NCI-H226 (cell line): Measurements from ENCODE around the gene ABL2.
"Not testable (repeated sequence)": the region's sequence is repeated elsewhere in the genome, so short reads cannot be mapped to it uniquely, and the experiment has no call there.

Experiments
- DNase-seq: peaks from one replicate; pipeline ENCODE4 v3.0.0-alpha.2; 2015

The ABL2 gene

DNA sequence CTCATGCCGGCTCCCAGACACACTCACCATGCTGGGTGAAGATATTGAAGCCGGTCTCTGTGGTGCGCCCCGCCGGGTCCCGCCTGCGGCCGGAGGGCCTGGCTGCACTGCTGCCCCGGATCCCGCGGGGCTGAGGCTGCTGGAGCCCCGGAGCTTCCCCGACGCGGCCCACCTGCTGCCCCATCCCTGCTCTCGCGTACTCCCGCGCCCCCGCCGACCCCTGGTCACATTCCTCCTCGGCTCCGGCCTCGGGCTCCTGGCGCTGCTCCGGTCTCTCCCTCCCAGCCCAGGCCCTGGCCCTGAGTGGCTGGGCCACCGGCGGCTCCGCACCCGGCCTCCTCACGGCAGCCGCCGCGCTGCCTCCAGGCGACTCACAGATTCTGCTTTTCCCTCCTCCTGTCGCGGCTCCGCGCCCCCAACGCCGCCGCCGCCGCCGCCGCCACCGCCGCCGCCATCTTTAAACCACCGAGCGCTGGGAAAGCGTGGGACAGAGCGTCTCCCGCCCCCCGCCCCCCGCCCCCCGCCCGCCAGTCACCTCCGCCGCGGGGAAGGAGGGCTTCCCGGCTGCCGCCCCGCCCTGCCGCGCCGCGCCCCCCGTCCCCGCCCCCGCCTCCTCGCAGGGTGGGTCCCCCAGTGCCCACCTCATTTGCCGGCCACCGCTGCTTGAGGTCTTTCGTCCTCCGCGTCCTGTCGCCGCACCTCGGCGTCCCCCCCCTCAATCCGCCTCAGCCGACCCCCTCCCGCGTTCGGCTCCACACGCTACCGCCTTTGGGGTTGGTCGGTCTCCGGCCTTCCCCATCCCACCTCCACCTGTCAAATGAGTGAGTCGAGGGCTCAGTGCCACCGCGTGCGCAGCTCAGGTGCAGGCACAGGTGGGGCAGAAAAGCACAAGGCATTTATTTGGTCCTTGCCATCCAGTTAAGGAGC is at the start of gene ABL2:
ABL2 (minus strand) TSS at position 464 of the 927 bp plus-strand sequence; CDS start at position 184, 280 bp downstream.
- DNase-seq, result no peak

DNA sequence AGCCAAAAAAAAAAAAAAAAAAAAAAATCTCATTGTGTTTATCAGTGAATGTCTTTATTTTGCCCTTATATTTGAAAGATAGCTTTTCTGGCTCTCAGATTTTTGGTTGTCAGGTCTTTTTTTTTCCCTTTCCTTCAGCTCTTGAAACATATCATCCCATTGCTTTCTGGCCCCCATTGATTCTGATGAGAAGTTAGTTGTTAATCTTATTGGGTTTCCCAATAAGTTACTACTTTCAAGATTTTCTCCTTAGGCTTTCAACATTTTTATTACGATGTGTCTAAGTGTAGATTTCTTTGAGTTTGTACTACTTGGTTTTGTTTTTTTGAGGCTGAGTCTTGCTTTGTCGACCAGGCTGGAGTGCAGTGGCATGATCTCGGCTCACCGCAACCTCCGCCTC is 49.4 kb upstream of the ABL2 start:
- no peak for DNase-seq

DNA sequence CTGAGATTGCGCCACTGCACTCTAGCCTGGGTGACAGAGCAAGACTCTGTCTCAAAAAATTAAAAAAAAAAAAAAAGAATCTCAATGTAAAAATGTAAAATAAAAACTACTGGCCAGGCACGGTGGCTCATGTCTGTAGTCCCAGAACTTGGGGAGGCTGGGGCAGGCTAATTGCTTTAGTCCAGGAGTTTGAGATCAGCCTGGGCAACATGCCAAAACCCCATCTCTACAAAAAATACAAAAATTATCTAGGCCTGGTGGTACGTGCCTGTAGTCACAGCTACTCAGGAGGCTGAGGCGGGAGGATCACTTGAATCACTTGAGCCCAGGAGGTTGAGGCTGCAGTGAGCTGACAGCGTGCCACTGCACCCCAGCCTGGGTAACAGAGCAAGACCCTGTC is 44.9 kb upstream of the ABL2 start:
- DNase-seq, result not testable (repeated sequence)

DNA sequence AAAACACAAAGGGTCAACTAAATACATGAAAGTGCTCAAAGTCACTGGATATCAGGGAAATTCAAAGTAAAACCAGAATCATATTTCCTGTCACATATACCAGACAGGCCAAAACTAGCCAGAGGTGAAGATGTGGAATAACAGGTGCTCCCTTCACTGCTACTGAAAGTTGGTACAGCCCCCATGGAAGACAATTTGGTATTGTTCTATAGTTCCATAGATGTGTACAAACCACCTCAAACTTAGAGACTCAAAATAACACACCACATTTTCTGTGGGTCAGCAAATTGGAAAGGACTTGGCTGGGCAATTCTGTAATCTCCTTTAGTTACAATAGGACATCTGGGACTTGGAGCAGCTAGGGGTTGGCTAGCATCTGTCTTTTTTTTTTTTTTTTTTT is 39.6 kb upstream of the ABL2 start:
- DNase-seq, result no peak

DNA sequence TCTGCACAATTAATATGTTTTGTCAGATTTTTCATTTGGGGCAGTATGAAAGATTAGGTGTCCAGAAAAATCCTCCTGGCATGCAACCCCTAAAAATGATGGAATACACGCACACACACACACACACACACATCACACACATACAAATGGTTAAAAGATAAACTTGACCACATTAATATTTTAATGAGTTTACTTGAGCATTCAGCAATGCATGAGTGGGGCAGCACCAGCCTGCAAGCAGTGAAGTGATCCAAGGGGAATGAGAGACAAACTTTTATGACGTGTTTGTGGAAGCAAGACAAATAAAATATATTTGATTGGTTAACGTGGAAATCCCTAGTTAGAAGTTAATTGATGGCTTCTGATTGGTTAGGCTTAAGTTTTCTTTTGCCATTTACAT is 35.0 kb upstream of the ABL2 start:
- DNase-seq, result peak; percentile 32

DNA sequence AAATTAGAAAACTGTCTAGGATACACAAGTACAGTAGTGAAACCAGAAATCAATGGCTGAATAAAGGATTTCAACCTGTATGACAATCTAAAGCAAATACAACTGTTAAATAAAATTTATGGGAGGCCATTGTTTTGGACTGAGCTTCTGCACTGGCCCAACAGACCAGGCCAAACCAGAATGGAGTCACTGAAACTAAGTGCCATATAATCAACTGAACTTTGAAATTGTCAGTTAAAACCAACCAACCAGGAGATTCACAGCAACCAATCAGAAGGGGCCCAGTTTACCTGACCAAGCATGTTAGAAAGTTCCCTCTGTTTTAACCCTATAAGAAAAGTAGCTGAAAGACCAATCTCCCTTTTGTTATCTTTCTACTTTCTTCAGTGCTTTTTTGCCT is 33.6 kb upstream of the ABL2 start:
- DNase-seq, result no peak

DNA sequence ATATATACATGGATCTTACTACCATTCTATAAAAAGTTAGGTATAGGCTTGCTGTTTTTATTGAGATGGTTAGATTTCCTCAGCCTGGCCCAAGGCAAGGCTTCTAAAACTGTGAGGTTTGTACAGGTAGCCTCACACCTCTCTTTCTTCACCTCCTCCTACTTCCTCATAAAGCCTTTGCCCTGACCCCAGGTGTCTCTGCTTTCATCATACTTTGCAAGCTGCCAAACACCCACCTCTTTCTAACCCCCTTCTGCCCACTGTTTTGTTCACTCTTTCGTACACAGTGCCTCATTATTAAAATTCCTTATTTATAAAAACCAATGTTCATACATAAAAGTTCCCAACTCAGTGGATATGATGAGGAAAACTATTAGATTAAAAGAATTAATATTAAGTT is 32.7 kb upstream of the ABL2 start:
- no peak for DNase-seq

DNA sequence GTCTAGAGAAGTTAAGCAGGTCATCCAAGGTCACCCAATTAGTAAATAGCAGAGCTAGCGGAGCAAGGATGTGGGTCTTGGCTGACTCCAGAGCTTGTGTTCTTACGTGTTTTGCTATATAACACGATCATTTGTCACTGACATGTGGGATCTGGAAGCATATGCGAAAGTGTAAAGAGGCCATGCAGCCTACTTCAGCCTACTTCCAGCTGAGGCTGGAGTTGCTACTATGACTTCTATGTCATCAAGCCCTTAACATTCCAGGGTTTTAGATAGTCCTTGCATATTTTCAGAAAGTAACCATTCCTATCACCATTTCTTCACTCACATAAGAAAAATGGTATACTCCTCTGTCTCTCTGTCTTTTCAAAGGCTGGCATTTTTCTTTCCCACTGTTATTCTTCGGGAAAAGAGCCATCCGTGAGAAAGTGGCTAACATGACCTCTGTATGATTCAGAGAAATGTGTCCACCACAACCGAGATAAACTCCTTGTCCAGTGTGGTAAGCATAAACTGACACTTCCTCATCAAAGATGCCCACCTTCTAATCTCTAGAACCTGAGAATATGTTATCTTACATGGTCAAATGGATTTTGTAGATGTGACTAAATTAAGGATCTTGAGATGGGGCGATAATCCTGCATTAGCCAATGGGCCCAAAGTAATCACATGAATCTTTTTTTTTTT is 24.0 kb upstream of the ABL2 start:
- DNase-seq, result peak; percentile 66

DNA sequence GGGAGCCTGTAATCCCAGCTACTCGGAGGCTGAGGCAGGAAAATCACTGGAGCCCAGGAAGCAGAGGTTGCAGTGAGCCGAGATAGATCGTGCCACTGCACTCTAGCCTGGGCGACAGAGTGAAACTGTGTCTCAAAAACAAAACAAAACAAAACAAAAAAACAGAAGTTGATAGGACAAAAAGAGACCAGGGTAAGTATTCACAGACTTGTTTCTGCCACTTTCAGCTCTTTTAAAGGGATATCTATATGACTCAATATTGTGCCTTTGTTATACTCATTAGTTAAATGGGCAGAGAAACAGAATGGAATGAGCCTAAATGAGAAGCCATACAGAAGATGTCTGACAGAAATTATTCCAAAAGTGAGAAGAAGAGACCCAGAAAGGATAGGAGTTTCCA is 23.1 kb upstream of the ABL2 start:
- DNase-seq, result no peak

DNA sequence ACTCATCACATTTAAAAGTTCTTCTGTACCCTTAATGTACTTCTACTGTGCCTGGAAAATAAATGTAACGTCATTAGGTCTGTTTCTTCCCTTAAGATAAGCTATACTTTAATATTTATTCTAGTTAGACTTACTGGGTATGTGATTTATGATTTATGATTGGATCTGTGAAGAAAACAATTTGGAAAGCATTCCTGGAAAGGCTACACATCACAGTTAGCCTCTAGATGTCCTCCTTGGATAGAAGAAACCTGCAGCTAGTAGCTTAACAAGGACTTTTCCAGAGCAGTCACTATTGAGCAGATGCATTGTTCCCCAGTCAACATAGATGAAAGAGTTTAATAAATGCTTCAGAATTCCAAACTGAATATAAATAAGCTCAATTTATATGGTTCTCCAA is 22.2 kb upstream of the ABL2 start:
- DNase-seq, result peak; percentile 17

DNA sequence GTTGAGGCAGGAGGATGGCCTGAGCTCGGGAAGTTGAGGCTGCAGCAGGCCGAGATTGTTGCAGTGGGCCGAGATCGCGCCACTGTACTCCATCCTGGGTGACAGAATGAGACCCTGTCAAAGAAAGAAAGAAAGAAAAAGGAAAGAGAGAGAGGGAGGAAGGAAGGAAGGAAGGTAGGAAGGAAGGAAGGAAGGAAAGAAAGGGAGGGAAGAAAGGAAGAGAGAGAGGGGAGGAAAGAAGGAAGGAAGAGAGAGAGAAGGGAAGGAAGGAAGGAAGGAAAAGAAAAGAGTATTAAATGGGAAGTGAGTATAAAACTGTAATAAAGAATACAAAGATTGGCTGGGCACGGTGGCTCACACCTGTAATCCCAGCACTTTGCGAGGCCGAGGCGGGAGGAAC is 18.4 kb upstream of the ABL2 start:
- DNase-seq, result no peak

DNA sequence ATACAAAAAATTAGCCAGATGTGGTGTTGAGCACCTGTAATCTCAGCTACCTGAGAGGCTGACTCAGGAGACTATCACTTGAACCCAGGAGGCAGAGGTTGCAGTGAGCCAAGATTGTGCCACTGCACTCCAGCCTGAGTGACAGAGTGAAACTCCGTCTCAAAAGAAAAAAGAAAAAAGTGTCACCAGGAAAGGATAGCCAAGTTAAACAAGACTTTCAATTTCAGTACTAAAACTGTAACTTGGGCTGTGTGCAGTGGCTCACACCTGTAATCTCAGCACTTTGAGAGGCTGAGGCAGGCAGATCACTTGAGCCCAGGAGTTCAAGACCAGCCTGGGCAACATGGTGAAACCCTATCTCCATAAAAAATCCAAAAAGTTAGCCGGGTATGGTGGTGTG is 15.9 kb upstream of the ABL2 start:
- DNase-seq, result not testable (repeated sequence)

DNA sequence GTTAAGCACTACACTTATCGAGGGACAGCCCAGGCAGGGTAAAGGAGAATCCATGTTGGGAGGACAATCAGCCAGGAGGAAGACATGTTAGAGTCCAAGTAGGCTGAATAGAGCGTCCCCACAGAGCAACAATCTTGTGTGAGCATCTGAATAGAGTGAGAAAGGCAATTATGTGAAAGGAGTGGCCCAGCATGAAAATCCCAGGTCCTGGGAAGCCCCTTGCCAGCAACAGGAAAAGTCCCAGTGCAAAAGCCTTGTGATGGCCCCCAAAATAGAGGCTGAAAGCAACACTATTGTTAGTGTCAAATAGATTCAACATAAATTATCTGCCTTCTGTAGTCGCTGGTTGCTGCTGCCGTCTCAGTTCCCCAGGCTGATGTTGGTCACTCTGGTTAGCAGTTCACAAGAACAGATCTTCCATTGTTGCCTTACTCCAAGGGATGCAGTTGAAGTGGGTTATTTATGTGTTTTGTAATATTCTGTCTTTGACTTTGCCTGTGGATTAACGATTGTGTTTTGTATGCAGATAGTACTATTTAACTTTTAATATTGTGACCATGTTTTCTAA is 12.1 kb upstream of the ABL2 start:
- DNase-seq, result no peak

DNA sequence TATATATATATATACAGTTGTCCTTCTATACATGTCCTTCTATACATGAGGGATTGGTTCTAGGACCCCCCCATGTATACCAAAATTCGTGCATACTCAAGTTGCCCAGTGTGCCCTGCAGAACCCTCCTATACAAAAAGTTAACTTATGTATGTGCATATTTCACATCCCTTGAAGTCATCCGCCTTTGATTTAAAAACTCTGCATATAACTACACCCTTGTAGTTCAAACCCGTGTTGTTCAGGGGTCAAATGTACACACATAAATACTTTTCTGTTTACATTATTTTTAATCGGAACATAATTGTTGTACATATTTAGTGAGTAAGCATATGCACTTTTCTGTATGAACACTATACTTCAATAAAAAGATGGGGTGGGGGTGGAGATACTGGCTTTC is 7.7 kb upstream of the ABL2 start:
- DNase-seq, result no peak

DNA sequence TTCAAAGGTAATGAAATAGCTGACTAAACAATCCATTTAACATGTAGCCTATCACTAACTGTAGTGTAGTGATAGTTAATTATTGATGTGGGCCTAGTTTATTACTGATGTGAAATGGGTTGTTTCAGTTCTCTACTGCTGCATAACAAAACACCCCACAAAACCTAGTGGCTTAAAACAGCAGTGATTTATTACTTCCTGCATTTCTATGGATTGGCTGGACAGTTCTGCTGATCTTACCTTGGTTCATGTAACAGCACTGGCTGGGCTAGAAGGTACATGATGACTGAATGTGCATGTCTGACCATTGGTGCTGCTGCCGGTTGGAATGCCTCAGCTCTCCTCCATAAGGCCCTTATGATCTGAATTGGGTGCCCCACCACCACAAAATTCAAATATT is 5.4 kb upstream of the ABL2 start:
- DNase-seq, result no peak

DNA sequence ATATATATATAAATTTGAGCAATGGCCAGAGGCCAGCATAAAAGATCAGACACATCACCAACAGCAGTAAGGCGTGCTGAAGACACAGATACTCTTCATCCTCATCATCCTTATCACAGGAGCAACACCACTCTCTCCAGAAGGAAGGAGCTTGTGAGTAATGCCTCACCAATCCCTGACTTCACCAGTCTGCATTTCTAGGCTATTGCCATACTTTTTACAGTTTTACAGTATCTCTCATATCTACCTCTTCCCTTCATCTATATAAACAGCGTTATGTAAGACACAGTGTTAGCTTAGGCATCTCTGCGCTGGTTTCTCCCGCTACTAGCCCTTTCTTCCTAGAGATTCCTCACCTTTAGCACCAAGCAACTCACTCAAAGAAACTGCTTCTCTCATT is 2.4 kb upstream of the ABL2 start:
- DNase-seq, result peak; percentile 84

DNA sequence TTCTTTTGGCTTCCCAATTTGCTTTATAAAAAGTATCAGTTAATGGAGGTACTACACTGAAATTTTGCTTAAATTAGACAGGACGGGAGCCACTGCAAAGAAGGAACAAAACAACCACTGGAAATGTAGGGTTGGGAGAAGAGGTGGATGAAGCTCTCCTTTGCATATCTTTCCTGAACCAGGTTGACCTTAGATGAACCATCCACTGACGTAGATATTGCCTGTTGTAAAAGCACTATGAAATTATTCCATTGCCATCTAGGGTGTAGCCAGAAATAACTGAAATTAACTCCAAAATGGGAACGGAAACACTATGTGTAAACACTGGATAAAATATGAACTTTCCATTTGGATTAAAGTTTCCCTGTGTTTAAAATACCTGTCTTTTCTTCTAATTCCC is 1.2 kb upstream of the ABL2 start:
- no peak for DNase-seq

DNA sequence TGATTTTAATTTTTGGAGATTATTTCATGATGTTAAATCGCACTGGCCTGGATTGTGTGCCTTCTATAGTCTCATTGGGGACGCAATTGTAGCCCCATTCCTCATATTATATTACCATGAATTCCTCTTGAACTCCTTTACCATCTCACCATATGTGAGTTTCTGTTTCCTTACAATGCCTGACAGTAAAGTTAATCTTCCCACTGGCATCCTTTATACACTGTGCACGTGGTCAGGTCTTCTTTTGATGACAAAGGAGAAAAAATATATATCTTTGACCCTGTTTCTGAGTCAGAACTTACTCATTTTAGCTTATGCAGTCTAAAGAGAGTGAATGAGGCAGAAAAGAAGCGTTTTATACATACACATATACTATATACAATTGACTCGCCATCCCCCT is 774 bp upstream of the ABL2 start:
- DNase-seq, result peak; percentile 54

DNA sequence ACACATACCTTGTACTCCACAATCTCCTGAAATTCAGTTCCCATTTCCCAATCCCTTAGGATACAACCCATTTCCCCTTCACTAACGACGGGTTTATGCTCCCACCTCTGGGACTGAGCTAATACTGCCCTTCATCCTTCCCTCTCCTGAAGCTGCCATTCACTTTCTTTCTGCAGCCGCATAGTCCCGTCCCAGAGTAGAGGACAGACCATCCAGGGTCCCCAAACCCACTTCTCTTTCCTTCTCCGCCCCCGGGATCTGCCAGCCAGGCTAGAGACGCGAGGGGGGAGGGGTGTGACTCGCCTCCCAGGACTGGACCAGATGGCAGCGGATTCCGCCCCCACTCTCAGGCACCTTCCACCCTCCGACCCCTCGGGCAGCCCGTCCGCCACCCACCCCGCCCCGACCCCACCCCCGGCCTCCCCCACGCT is 679 bp downstream of the ABL2 start:
- no peak for DNase-seq

DNA sequence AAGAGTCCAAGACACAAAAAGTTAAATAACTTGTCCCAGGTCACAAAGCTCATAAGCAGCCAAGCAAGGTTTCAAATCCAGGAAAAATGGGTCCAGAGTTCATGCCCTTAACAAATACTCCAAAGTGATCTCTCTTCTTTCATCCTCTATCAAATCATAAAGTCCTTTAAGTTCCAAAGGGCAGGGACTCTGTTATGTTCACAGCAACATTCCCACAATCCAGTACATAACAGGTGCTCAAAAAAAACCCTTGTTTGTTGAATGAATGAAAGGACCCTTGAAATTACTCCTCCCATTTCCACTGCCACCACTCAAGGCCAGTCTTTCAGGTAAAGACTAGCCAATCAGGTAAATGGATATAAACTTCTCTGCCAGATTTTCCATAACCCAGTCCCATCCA is 2.7 kb downstream of the ABL2 start:
- DNase-seq, result no peak

DNA sequence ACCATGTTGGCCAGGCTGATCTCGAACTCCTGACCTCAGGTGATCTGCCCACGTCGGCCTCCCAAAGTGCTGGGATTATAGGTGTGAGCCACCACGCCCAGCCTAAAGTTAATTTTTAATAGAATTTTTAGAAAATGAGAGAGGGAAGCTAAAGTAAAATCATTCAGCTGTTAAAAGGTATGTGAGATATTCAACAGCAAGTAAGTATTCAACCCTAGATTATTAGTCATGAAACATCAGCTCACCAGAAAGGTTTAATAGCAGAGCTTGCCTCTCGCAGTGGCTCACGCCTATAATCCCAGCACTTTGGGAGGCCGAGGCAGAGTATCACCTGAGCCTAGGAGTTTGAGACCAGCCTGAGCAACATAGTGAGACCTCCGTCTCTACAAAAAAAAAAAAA is 5.0 kb downstream of the ABL2 start:
- DNase-seq, result not testable (repeated sequence)

DNA sequence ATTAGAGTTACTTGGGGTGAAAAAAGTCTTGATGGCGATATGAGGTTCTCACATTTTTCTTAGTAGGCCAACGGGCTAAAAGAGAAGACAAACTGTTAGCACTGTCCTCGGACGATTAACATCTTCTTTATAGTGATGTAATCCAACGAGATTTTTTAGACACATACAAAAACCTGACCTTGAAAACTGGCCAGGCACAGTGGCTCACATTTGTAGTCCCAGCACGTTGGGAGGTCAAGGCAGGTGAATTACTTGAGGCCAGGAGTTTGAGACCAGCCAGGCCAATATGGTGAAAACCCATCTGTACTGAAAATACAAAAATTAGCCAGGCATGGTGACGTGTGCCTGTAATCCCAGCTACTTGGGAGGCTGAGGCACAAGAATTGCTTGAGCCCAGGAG is 8.4 kb downstream of the ABL2 start:
- DNase-seq, result not testable (repeated sequence)

DNA sequence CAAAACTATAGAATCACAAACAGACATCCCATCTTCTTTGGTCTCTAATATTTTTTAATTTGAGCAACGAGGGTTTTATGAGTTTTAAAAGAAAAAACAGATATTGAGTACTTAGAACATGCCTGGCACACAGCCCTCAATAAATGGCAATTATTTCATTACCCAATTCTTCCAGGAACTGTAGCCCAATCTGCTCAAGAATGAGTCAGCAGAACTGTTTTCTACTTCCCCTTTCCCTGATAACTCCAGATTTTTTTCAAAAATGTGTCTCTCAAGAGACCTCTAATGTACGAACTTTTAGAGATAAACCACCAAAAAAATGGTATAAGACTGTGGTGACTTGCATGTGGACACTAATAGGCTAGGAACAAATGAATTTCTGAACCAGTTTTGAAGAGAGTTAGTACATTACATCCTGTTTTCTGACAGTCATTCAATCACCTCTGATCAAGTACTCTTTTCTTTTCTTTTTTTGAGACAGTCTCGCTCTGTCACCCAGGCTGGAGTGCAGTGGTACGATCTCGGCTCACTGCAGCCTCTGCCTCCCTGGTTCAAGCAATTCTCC is 11.5 kb downstream of the ABL2 start:
- DNase-seq, result peak; percentile 31

DNA sequence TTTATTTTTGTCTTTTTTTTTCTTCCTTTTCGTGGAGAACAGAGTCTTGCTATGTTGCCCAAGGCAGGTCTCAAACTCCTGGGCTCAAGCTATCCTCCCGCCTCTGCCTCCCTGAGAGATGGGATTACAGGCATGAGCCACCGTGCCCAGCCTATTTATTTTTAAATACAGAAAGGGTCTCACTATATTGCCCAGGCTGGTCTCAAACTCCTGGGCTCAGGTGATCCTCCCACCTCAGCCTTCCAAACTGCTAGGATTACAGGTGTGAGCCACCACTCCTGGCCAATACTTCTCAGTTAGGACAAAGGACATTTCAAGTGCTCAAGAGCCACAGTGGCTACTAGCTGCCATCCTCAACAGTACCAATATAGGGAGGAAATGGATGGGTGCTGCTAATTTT is 16.2 kb downstream of the ABL2 start:
- not testable (repeated sequence) for DNase-seq
